ENCODE results near the gene KRT71. TPM values are rescaled to one million over a fixed set of nuclear protein-coding genes. Genes with fewer than 3 reads are reported as not detected.

The KRT71 gene
- total RNA-seq (2022) = not detected in 2 replicates
- not detected for Bru-seq, nascent RNA
- not detected for BruChase-seq, experiment 1, labeled RNA remaining after a 6-hour chase
- not detected for BruChase-seq, experiment 2, labeled RNA remaining after a 2-hour chase
- long read RNA-seq = 0 reads

GRCh38 chr12:52552681-52553195, at the start of gene KRT71:
TSS of gene KRT71 (minus strand) at chr12:52553145. CDS start at chr12:52553077, 68 bp downstream.
- Mint-ChIP-seq H3K9me3 (ENCODE audit: low read depth, unreplicated experiment) (no peaks in the 10 kb centered on the region), H3K27ac (ENCODE audit: unreplicated experiment) (no peak within 1 kb of the TSS), H3K27me3 (ENCODE audit: unreplicated experiment) (peaks cover 95% of the 10 kb centered on the region), H3K36me3 (ENCODE audit: insufficient read depth, unreplicated experiment) (no peaks in the 10 kb centered on the region), H3K4me3 (ENCODE audit: low read depth, unreplicated experiment) (no peak within 1 kb of the TSS), H3K4me1 (ENCODE audit: low read depth, unreplicated experiment) (no peaks in the 10 kb centered on the region)
- no TSS peak for BruUV-seq (replicated peaks)
- CTCF ChIA-PET = no interaction called here
- DNase-seq = no peak
- no peak for TF ChIP-seq CTCF (IDR thresholded peaks at IDR 0.05; ENCODE audit: unreplicated experiment)
- intact Hi-C loops (cut with micrococcal nuclease; ENCODE audit: unreplicated experiment) = no loop called here

GRCh38 chr12:52602552-52602951, 49.6 kb upstream of the KRT71 start:
- no peak overlapping the region for H3K27ac Mint-ChIP-seq (ENCODE audit: unreplicated experiment)
- no peaks in the 10 kb centered on the region for H3K9me3 Mint-ChIP-seq (ENCODE audit: low read depth, unreplicated experiment)
- BruUV-seq (replicated peaks) = no TSS peak
- intact Hi-C loops (cut with micrococcal nuclease; ENCODE audit: unreplicated experiment) = no loop called here
- H3K27me3 Mint-ChIP-seq (ENCODE audit: unreplicated experiment) = peaks cover 78% of the 10 kb centered on the region
- H3K4me1 Mint-ChIP-seq (ENCODE audit: low read depth, unreplicated experiment) = no peaks in the 10 kb centered on the region
- H3K36me3 Mint-ChIP-seq (ENCODE audit: insufficient read depth, unreplicated experiment) = no peaks in the 10 kb centered on the region
- CTCF ChIA-PET = no interaction called here
- no peak for DNase-seq
- TF ChIP-seq CTCF (IDR thresholded peaks at IDR 0.05; ENCODE audit: unreplicated experiment) = no peak
- H3K4me3 Mint-ChIP-seq (ENCODE audit: low read depth, unreplicated experiment) = no peak overlapping the region

- Mint-ChIP-seq H3K27me3 (ENCODE audit: unreplicated experiment) (peaks cover 74% of the 10 kb centered on the region), H3K36me3 (ENCODE audit: insufficient read depth, unreplicated experiment) (no peaks in the 10 kb centered on the region), H3K4me3 (ENCODE audit: low read depth, unreplicated experiment) (no peak overlapping the region), H3K27ac (ENCODE audit: unreplicated experiment) (no peak overlapping the region), H3K9me3 (ENCODE audit: low read depth, unreplicated experiment) (no peaks in the 10 kb centered on the region), H3K4me1 (ENCODE audit: low read depth, unreplicated experiment) (no peaks in the 10 kb centered on the region)
- CTCF ChIA-PET = no interaction called here
- TF ChIP-seq CTCF (IDR thresholded peaks at IDR 0.05; ENCODE audit: unreplicated experiment) = no peak
- BruUV-seq (replicated peaks) = no TSS peak
- intact Hi-C loops (cut with micrococcal nuclease; ENCODE audit: unreplicated experiment) = no loop called here
- DNase-seq = no peak
Observed at GRCh38 chr12:52601671-52602070, 48.7 kb upstream of the KRT71 start.

- Mint-ChIP-seq H3K9me3 (ENCODE audit: low read depth, unreplicated experiment) (no peaks in the 10 kb centered on the region), H3K27ac (ENCODE audit: unreplicated experiment) (no peak within 1 kb of the TSS), H3K4me3 (ENCODE audit: low read depth, unreplicated experiment) (no peak within 1 kb of the TSS), H3K27me3 (ENCODE audit: unreplicated experiment) (peaks cover 68% of the 10 kb centered on the region), H3K36me3 (ENCODE audit: insufficient read depth, unreplicated experiment) (no peaks in the 10 kb centered on the region), H3K4me1 (ENCODE audit: low read depth, unreplicated experiment) (no peaks in the 10 kb centered on the region)
- no peak for DNase-seq
- intact Hi-C loops (cut with micrococcal nuclease; ENCODE audit: unreplicated experiment) = no loop called here
- no peak for TF ChIP-seq CTCF (IDR thresholded peaks at IDR 0.05; ENCODE audit: unreplicated experiment)
- no TSS peak for BruUV-seq (replicated peaks)
- CTCF ChIA-PET = no interaction called here
Observed at GRCh38 chr12:52600941-52601481, 48.1 kb upstream of the KRT71 start, which contains the start of gene KRT72. TSS of gene KRT72 (minus strand) at chr12:52601463. CDS start at chr12:52601452, 11 bp downstream.
